ENCODE results near the gene RPAP3. TPM values are rescaled to one million over a fixed set of nuclear protein-coding genes. Genes with fewer than 3 reads are reported as not detected.

The RPAP3 gene
- polyA plus RNA-seq, 1 donor from 2014 or later = 39.7 TPM

DNA sequence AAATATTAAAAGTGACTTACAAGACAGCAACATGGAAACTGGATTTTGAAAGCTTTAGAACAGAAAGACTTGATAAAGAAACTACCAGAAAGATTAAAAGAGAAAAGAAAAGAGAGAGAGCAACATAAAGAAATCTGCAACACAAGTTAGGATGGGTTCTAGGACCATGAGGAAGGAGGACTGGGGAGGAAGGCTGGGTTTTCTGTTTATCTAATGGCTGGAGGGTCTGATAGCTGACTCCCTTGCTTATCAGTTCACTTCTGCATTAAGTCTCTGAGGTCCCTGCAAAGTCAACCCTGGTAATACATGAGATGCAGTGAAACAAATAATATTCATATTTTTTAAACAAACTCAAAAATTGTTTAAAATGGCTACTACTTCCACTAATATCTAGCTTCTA, 90.1 kb downstream of the RPAP3 start:
- Histone ChIP-seq H3K36me3 (ENCODE audit: insufficient read depth, low read length) (no peaks in the 10 kb centered on the region), H3K79me2 (replicated peaks; ENCODE audit: insufficient read depth, low read length) (no peaks in the 10 kb centered on the region), H3K27ac (ENCODE audit: low read length) (no peak overlapping the region), H3K9me3 (ENCODE audit: low read length) (peaks cover 13% of the 10 kb centered on the region), H2AFZ (ENCODE audit: low read depth, low read length) (no peak overlapping the region), H3K9ac (ENCODE audit: low read length) (no peak overlapping the region), H4K20me1 (ENCODE audit: insufficient read depth) (no peaks in the 10 kb centered on the region), H3K4me3 (ENCODE audit: low read length) (no peak overlapping the region), H3K27me3 (ENCODE audit: insufficient read depth, low read depth, low read length) (no peaks in the 10 kb centered on the region), H3K4me2 (ENCODE audit: low read length) (no peak overlapping the region), H3K9me2 (ENCODE audit: insufficient read depth, low read length) (no peaks in the 10 kb centered on the region), H3F3A (ENCODE audit: insufficient read depth, low read length, poor library complexity, severe bottlenecking) (no peaks in the 10 kb centered on the region)
- TF ChIP-seq EP300 (conservative IDR thresholded peaks at IDR 0.05; ENCODE audit: poor library complexity, severe bottlenecking) = no peak
- no peak for TF ChIP-seq REST (IDR thresholded peaks at IDR 0.05; ENCODE audit: borderline replicate concordance)
- no peak for TF ChIP-seq RAD21 (conservative IDR thresholded peaks at IDR 0.05)
- no peak for TF ChIP-seq SMC3 (conservative IDR thresholded peaks at IDR 0.05; ENCODE audit: poor library complexity)
- TF ChIP-seq, protein P1, sequence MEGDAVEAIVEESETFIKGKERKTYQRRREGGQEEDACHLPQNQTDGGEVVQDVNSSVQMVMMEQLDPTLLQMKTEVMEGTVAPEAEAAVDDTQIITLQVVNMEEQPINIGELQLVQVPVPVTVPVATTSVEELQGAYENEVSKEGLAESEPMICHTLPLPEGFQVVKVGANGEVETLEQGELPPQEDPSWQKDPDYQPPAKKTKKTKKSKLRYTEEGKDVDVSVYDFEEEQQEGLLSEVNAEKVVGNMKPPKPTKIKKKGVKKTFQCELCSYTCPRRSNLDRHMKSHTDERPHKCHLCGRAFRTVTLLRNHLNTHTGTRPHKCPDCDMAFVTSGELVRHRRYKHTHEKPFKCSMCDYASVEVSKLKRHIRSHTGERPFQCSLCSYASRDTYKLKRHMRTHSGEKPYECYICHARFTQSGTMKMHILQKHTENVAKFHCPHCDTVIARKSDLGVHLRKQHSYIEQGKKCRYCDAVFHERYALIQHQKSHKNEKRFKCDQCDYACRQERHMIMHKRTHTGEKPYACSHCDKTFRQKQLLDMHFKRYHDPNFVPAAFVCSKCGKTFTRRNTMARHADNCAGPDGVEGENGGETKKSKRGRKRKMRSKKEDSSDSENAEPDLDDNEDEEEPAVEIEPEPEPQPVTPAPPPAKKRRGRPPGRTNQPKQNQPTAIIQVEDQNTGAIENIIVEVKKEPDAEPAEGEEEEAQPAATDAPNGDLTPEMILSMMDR (IDR thresholded peaks at IDR 0.05; ENCODE audit: poor library complexity, severe bottlenecking) = no peak
- TF ChIP-seq EZH2 (IDR thresholded peaks at IDR 0.05; ENCODE audit: borderline replicate concordance, insufficient read depth, low read length, poor library complexity, severe bottlenecking) = no peak
- no peak for TF ChIP-seq POLR2AphosphoS5 (IDR thresholded peaks at IDR 0.05)
- no peak for TF ChIP-seq TAF1 (IDR thresholded peaks at IDR 0.05; ENCODE audit: low read depth)

DNA sequence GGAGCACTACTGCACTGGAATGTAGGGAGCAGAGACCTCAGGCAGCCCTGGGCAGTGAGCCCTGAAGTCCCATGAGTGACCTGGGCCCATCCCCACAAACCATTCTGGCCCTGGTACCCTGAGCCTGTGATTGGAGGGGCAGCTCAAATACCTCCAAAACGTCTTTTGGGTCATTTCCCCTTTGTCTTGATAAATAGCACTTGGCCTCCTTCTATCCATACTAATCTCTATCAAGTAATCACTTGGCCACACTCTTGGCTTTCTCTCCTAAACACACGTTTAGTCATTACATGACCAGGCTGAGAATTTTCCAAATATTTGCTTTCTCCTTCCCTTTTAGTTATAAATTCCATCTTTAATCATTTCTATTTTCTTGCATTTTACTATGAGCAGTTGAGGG, 91.3 kb downstream of the RPAP3 start:
- no peak overlapping the region for H2AFZ ChIP-seq (ENCODE audit: low read depth, low read length)
- peaks cover 13% of the 10 kb centered on the region for H3K9me3 ChIP-seq (ENCODE audit: low read length)
- no peaks in the 10 kb centered on the region for H3F3A ChIP-seq (ENCODE audit: insufficient read depth, low read length, poor library complexity, severe bottlenecking)
- no peak overlapping the region for H3K4me2 ChIP-seq (ENCODE audit: low read length)
- no peak overlapping the region for H3K9ac ChIP-seq (ENCODE audit: low read length)
- no peaks in the 10 kb centered on the region for H3K27me3 ChIP-seq (ENCODE audit: insufficient read depth, low read depth, low read length)
- H3K79me2 ChIP-seq (replicated peaks; ENCODE audit: insufficient read depth, low read length) = no peaks in the 10 kb centered on the region
- H3K9me2 ChIP-seq (ENCODE audit: insufficient read depth, low read length) = no peaks in the 10 kb centered on the region
- no peaks in the 10 kb centered on the region for H3K36me3 ChIP-seq (ENCODE audit: insufficient read depth, low read length)
- H3K27ac ChIP-seq (ENCODE audit: low read length) = no peak overlapping the region
- H3K4me3 ChIP-seq (ENCODE audit: low read length) = no peak overlapping the region
- H4K20me1 ChIP-seq (ENCODE audit: insufficient read depth) = no peaks in the 10 kb centered on the region
- no peak for TF ChIP-seq MXI1 (conservative IDR thresholded peaks at IDR 0.05; ENCODE audit: poor library complexity, severe bottlenecking)

DNA sequence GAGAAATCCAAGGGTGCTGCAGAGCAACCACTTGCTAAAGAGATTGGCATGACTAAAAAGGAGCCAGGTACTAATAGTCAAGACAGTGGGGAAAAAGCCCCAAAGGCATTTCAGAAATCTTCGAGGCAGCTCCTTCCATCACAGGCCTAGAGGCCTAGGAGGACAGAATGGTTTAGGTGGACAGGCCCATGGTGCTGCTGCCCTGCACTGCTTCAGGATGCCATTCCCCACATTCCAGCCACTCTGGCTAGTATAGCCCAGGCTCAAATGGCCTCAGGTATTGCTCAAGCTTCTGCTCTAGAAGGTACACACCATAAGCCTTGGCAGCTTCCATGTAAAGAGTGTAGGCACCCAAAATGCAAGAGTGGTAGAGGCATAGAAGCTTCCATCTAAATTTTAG, 92.9 kb downstream of the RPAP3 start:
- Histone ChIP-seq H3K79me2 (replicated peaks; ENCODE audit: insufficient read depth, low read length) (no peaks in the 10 kb centered on the region), H3F3A (ENCODE audit: insufficient read depth, low read length, poor library complexity, severe bottlenecking) (no peaks in the 10 kb centered on the region), H4K20me1 (ENCODE audit: insufficient read depth) (no peaks in the 10 kb centered on the region), H3K9ac (ENCODE audit: low read length) (no peak overlapping the region), H3K9me3 (ENCODE audit: low read length) (peaks cover 13% of the 10 kb centered on the region), H3K4me2 (ENCODE audit: low read length) (no peak overlapping the region), H3K9me2 (ENCODE audit: insufficient read depth, low read length) (no peaks in the 10 kb centered on the region), H2AFZ (ENCODE audit: low read depth, low read length) (no peak overlapping the region), H3K36me3 (ENCODE audit: insufficient read depth, low read length) (no peaks in the 10 kb centered on the region), H3K27me3 (ENCODE audit: insufficient read depth, low read depth, low read length) (no peaks in the 10 kb centered on the region), H3K27ac (ENCODE audit: low read length) (no peak overlapping the region), H3K4me3 (ENCODE audit: low read length) (no peak overlapping the region)
- no peak for TF ChIP-seq MXI1 (conservative IDR thresholded peaks at IDR 0.05; ENCODE audit: poor library complexity, severe bottlenecking)
- TF ChIP-seq POLR2AphosphoS5 (IDR thresholded peaks at IDR 0.05) = no peak
- TF ChIP-seq EP300 (conservative IDR thresholded peaks at IDR 0.05; ENCODE audit: poor library complexity, severe bottlenecking) = no peak
- TF ChIP-seq SMC3 (conservative IDR thresholded peaks at IDR 0.05; ENCODE audit: poor library complexity) = no peak
- TF ChIP-seq, protein P1 (IDR thresholded peaks at IDR 0.05; ENCODE audit: poor library complexity, severe bottlenecking) = no peak
- no peak for TF ChIP-seq RAD21 (conservative IDR thresholded peaks at IDR 0.05)
- no peak for TF ChIP-seq EZH2 (IDR thresholded peaks at IDR 0.05; ENCODE audit: borderline replicate concordance, insufficient read depth, low read length, poor library complexity, severe bottlenecking)
- no peak for TF ChIP-seq TAF1 (IDR thresholded peaks at IDR 0.05; ENCODE audit: low read depth)
- TF ChIP-seq REST (IDR thresholded peaks at IDR 0.05; ENCODE audit: borderline replicate concordance) = no peak
